ENCODE data around the gene PPP1R37. TPM values are rescaled to one million over a fixed set of nuclear protein-coding genes. Genes with fewer than 3 reads are reported as not detected.

Gene PPP1R37
- total and polyA plus RNA-seq, 12 donors, result 12.5 to 38.3 (median 16.8) TPM

- no peak for TF ChIP-seq CTCF (IDR thresholded peaks at IDR 0.05)
- Histone ChIP-seq H3K27ac (no peak overlapping the region), H3K4me1 (no peaks in the 10 kb centered on the region), H3K9me3 (no peaks in the 10 kb centered on the region), H3K36me3 (peaks cover 0 to 66% (median 20%) of the 10 kb centered on the region in 9 donors), H3K27me3 (no peaks in the 10 kb centered on the region), H3K4me3 (no peak overlapping the region)
- WGBS, 2 donors, result 94 to 96% methylated on average over 49 to 53 of the region's 53 CpGs
- intact Hi-C loops (cut with DNase I), result no loop called here
- ATAC-seq (no peak), DNase-seq (no peak)
These were observed 51.7 kb downstream of the PPP1R37 start for GRCh38 chr19:45144431-45145269.

DNA sequence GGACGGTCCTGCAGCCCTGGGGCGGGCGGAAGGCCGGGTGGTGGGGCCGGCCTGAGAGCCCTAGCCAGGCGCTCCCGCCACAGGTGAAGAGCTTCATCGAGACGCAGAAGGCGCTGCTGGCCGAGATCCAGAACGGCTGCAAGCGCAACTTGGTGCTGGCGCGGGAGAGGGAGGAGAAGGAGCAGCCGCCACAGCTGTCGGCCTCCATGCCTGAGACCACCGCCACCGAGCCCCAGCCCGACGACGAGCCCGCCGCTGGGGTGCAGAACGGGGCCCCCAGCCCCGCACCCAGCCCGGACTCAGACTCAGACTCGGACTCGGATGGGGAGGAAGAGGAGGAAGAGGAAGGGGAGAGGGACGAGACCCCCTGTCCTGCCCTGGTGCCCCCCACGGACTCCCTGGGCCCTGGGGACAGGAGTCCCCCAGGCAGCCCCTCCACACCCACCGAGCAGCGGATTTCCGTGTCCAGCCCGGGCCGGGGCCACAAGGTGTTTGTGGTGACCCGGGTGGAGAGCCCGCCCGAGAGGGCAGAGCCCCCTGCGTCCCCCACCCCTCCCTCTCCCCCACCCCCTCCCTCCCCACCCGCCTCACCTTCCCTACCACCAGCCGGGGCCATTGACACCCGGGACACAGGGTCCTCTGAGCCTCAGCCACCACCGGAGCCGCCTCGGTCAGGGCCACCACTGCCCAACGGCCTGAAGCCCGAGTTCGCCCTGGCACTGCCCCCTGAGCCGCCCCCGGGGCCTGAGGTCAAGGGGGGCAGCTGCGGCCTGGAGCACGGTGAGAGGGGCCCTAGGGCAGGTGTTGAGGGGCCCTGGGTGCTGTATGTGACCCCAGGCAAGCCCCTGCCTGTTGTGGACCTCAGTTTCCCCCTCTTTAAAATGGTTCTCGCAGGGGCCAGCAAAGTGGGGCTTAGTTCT, 52.6 kb downstream of the PPP1R37 start:
- DNase-seq (no peak), ATAC-seq (no peak)
- H3K36me3 ChIP-seq, result peaks cover 0 to 64% (median 20%) of the 10 kb centered on the region in 9 donors
- no peaks in the 10 kb centered on the region for H3K4me1 ChIP-seq
- no peak overlapping the region for H3K4me3 ChIP-seq
- TF ChIP-seq CTCF (IDR thresholded peaks at IDR 0.05), result no peak
- intact Hi-C loops (cut with DNase I), result no loop called here
- 95 to 96% methylated on average over 50 to 54 of the region's 54 CpGs for WGBS, 2 donors
- H3K27me3 ChIP-seq, result peaks cover 0 to 3% (median 0%) of the 10 kb centered on the region in 7 donors
- H3K27ac ChIP-seq, result no peak overlapping the region
- H3K9me3 ChIP-seq, result no peaks in the 10 kb centered on the region

DNA sequence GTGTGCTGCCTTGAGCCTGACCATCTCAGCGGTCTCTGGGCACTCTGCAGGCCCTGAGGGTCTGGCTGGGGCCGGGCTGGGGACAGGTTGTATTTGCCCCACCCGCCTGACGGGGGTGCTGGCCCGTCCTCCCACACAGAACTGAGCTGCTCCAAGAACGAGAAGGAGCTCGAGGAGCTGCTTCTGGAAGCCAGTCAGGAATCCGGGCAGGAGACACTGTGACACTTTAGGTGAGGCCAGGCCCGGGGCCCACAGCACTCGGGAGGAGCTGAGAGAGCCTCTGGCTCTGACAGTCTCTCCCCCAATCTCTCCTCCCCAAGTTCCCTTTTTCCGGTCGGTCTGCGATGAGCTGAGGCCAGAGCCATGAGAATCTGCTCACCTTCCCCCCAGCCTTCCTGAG, 53.3 kb downstream of the PPP1R37 start:
- DNase-seq (no peak), ATAC-seq (no peak)
- H3K36me3 ChIP-seq, result peaks cover 0 to 57% (median 20%) of the 10 kb centered on the region in 9 donors

More for the DNA sequence above, 53.3 kb downstream of the PPP1R37 start:
- H3K4me1 ChIP-seq, result no peaks in the 10 kb centered on the region
- intact Hi-C loops (cut with DNase I), result no loop called here
- TF ChIP-seq CTCF (IDR thresholded peaks at IDR 0.05), result no peak
- H3K27ac ChIP-seq, result no peak overlapping the region
- WGBS, 2 donors, result 87 to 89% methylated on average over 13 of the region's 13 CpGs
- H3K4me3 ChIP-seq, result no peak overlapping the region
- no peaks in the 10 kb centered on the region for H3K9me3 ChIP-seq
- peaks cover 0 to 10% (median 7%) of the 10 kb centered on the region in 7 donors for H3K27me3 ChIP-seq
